DOHH2 (cell line): Measurements from ENCODE around the gene METTL22.

ENCODE experiments used
- H3F3A ChIP-seq: fragments of 200-600 bp; sonication (generic), shearing (Covaris generic); 2 replicates; pipeline ENCODE4 v1.6.0; 2016; ENCODE audit warnings: antibody characterized with exemption, mild to moderate bottlenecking; ENCODE audit not compliant: control insufficient read depth, insufficient read depth
- H3K27ac ChIP-seq: fragments of 200-600 bp; sonication (generic); 2 replicates; pipeline ENCODE4 v1.5.1; 2014; ENCODE audit warnings: low read depth, mild to moderate bottlenecking, low read length, moderate library complexity
- H3K27me3 ChIP-seq: fragments of 200-600 bp; sonication (generic); 2 replicates; pipeline ENCODE4 v1.6.1; 2014; ENCODE audit warnings: mild to moderate bottlenecking, low read length, mixed read lengths; ENCODE audit not compliant: control insufficient read depth
- H3K36me3 ChIP-seq: fragments of 200-600 bp; sonication (generic); 2 replicates; pipeline ENCODE4 v1.6.1; 2014; ENCODE audit warnings: mild to moderate bottlenecking, low read length, moderate library complexity, mixed read lengths; ENCODE audit not compliant: control insufficient read depth
- H3K4me1 ChIP-seq: fragments of 200-600 bp; sonication (generic); 2 replicates; pipeline ENCODE4 v1.6.1; 2014; ENCODE audit warnings: mild to moderate bottlenecking, low read length, mixed read lengths; ENCODE audit not compliant: control insufficient read depth
- H3K4me2 ChIP-seq: fragments of 200-600 bp; sonication (generic); 2 replicates; pipeline ENCODE4 v1.6.0; 2014; ENCODE audit warnings: mild to moderate bottlenecking, low read length, moderate library complexity
- H3K4me3 ChIP-seq: fragments of 200-600 bp; sonication (generic); 2 replicates; pipeline ENCODE4 v1.5.1; 2014; ENCODE audit warnings: mild to moderate bottlenecking, low read length, mixed read lengths
- H3K79me2 ChIP-seq: fragments of 200-600 bp; sonication (generic); 2 replicates; pipeline ENCODE4 v1.6.1; 2014; ENCODE audit warnings: mild to moderate bottlenecking, low read length, mixed read lengths; ENCODE audit not compliant: control insufficient read depth
- H3K9me2 ChIP-seq: fragments of 200-600 bp; sonication (generic); replicated peaks from 2 replicates; pipeline ENCODE4 v1.6.1; 2014; ENCODE audit warnings: mild to moderate bottlenecking, low read length, mixed read lengths; ENCODE audit not compliant: control insufficient read depth
- H3K9me3 ChIP-seq: fragments of 200-600 bp; sonication (generic); 2 replicates; pipeline ENCODE4 v1.6.1; 2014; ENCODE audit warnings: antibody characterized with exemption, low read length, mixed read lengths; ENCODE audit not compliant: control insufficient read depth, insufficient read depth
- H4K20me1 ChIP-seq: fragments of 200-600 bp; sonication (generic); 2 replicates; pipeline ENCODE4 v1.6.0; 2014; ENCODE audit warnings: low read depth, mild to moderate bottlenecking, antibody characterized with exemption, low read length, moderate library complexity; ENCODE audit not compliant: control insufficient read depth, insufficient read depth
- EZH2phosphoT487 ChIP-seq: fragments of 200-600 bp; sonication (generic); IDR thresholded peaks from 2 replicates; pipeline ENCODE4 v1.6.1; 2017; ENCODE audit warnings: borderline replicate concordance, mild to moderate bottlenecking, antibody characterized with exemption, low read length, moderate library complexity, mixed read lengths
- TF ChIP-seq, protein P1 (sequence below): fragments of 200-600 bp; sonication (generic); IDR thresholded peaks from one replicate; pipeline ENCODE4 v1.5.1; 2014; ENCODE audit warnings: antibody characterized with exemption, mild to moderate bottlenecking, low read depth, low read length; ENCODE audit not compliant: poor library complexity, severe bottlenecking

METTL22 gene

DNA sequence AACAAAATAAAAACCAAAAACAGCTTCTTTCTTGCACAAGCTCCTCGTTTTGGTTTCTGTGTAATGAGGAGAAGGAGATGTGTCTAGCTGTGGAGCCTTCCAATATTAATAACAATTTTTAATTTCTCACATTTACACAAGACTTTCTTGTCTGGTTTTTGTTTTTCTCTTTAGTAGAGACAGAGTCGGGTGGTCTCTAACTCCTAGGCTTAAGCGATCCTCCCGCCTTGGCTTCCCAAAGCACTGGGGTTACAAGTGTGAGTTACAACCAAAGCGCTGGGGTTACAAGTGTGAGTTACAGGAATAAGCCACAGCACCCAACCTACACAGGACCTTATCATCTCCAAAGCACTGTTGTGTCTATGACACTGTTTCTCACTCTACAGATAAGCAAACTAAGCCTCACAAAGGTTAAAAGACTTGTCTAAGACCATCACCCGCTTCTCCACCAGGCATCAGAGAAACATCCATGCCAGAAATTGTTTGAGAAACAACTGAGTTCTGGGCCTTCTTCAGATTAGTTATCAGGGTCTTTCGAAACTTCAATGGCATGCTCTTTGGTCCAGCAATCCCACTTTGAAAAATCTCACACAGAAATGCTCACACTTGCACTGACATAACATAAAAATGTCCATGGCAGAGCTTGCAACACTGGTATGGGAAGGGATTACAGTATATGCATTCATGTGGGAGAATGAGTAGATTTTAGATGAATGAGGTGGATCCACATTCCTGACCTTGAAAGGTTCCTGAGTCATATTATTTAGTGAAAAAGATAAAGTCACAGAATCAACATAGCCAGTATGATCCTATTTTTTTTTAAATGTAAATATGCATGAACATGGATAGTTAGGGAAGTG is 56.8 kb downstream of the METTL22 start:
- peaks cover 42% of the 10 kb centered on the region for H3K27me3 ChIP-seq
- no peak overlapping the region for H3K4me2 ChIP-seq
- no peaks in the 10 kb centered on the region for H3K79me2 ChIP-seq

DNA sequence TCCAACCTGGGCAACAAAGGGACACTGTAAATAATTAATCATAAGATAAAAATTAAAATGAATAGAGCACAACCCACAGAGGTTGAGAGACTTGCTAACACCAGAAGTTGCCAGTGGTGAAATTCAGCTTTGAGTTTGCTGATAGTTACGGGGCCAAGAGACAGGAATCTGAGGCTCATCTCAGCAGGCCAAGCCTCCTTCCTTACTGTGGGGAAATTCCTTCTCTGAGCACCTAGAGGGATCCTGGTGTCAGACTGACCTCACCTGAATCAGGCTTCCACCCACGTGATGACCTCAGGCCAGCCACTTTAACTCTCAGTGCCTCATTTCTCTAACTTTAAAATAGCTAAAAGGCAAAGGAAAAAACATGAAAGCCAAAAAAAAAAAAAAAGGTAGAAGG is 57.7 kb downstream of the METTL22 start:
- Histone ChIP-seq H3K4me3 (no peak overlapping the region), H3K4me1 (peaks cover 22% of the 10 kb centered on the region), H3K4me2 (no peak overlapping the region), H4K20me1 (no peaks in the 10 kb centered on the region), H3K27me3 (peaks cover 36% of the 10 kb centered on the region), H3K9me3 (peaks cover 10% of the 10 kb centered on the region), H3K79me2 (no peaks in the 10 kb centered on the region), H3K9me2 (no peaks in the 10 kb centered on the region), H3K36me3 (no peaks in the 10 kb centered on the region), H3K27ac (no peak overlapping the region), H3F3A (no peaks in the 10 kb centered on the region)
- TF ChIP-seq, protein P1, sequence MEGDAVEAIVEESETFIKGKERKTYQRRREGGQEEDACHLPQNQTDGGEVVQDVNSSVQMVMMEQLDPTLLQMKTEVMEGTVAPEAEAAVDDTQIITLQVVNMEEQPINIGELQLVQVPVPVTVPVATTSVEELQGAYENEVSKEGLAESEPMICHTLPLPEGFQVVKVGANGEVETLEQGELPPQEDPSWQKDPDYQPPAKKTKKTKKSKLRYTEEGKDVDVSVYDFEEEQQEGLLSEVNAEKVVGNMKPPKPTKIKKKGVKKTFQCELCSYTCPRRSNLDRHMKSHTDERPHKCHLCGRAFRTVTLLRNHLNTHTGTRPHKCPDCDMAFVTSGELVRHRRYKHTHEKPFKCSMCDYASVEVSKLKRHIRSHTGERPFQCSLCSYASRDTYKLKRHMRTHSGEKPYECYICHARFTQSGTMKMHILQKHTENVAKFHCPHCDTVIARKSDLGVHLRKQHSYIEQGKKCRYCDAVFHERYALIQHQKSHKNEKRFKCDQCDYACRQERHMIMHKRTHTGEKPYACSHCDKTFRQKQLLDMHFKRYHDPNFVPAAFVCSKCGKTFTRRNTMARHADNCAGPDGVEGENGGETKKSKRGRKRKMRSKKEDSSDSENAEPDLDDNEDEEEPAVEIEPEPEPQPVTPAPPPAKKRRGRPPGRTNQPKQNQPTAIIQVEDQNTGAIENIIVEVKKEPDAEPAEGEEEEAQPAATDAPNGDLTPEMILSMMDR = no peak
- no peak for TF ChIP-seq EZH2phosphoT487

More for the DNA sequence above, 56.8 kb downstream of the METTL22 start:
- Histone ChIP-seq H3K4me1 (peaks cover 27% of the 10 kb centered on the region), H3K36me3 (no peaks in the 10 kb centered on the region), H3K27ac (no peak overlapping the region), H3K4me3 (no peak overlapping the region), H3K9me3 (peaks cover 10% of the 10 kb centered on the region), H3F3A (no peaks in the 10 kb centered on the region), H4K20me1 (no peaks in the 10 kb centered on the region), H3K9me2 (no peaks in the 10 kb centered on the region)
- TF ChIP-seq, protein P1 = no peak
- TF ChIP-seq EZH2phosphoT487 = no peak

DNA sequence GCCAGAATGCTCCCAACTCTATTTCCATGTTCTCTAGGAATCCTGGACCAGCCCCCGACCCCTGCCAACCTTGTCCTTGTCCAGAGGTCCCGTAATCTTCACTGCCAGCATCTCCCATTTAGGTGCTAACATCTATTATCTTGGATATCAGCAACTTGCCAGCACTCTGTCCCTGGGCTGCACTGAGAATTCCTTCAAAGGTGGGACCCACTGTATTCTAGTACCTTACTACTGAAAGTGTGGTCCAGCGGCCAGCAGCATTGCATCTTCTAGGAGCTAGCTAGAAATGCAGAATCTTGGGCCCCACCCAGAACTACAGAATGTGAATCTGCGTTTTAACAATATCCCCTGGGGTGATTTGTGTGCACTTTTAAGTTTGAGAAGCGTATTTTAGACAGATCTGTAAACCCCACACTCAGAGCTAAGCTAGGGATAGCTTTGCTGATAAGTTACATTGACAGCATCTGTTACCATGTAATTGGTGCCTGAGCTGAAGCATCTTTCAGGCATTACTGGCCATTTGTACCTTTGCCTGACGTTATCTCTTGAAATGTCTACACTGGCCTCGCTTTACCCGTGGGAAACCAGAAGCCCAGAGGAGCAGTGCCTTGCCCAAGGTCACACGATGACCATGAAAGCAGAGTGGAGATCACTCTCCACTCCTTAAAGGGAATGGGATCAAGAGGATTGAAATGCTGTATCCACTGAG is 61.2 kb downstream of the METTL22 start:
- H4K20me1 ChIP-seq = no peaks in the 10 kb centered on the region
- no peak overlapping the region for H3K4me3 ChIP-seq
- no peaks in the 10 kb centered on the region for H3K36me3 ChIP-seq
- peaks cover 17% of the 10 kb centered on the region for H3K27me3 ChIP-seq
- H3K27ac ChIP-seq = no peak overlapping the region
- H3K79me2 ChIP-seq = no peaks in the 10 kb centered on the region
- peaks cover 14% of the 10 kb centered on the region for H3K4me1 ChIP-seq
- H3F3A ChIP-seq = no peaks in the 10 kb centered on the region
- H3K9me3 ChIP-seq = peaks cover 10% of the 10 kb centered on the region
- H3K9me2 ChIP-seq = no peaks in the 10 kb centered on the region
- H3K4me2 ChIP-seq = no peak overlapping the region
- TF ChIP-seq, protein P1 = no peak
- no peak for TF ChIP-seq EZH2phosphoT487
